ENCODE results near the gene PHF21A.

DNA sequence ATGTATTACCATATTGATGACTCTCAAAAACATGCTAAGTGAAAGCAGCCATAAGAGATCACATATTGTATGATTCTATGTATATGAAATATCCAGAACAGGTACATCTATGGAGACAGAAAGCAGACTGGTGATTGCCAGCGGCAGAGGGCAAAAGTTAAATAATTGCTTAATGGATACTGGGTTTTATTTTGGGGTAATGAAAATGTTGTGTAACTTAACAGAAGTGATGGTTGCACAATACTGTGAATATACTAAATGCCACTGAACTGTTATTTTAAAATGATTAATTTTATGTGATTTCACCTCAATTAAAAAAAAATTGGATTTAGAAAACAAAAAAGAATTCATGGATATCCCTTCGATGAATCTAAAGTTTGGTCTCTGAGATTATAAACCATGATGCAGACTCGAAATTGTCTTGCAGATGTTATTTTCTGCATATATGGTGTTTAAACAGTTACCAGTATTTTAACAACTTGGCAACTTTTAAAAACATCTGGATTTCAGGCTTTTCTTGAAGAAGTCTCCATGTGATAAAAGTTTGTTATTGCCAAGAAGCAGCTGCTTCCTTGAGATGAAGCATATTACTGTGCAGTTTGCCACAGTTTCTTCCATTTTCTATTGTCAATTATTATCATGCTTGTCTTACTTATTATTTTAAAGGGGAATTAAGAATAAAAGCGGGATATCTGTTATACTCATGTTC is 160.7 kb downstream of the PHF21A start:
- TF ChIP-seq EZH2 (IDR thresholded peaks at IDR 0.05; ENCODE audit: borderline replicate concordance, control insufficient read depth, low read depth, low read length) (no peak), CHD2 (IDR thresholded peaks at IDR 0.05; ENCODE audit: borderline replicate concordance, low read depth, low read length) (no peak), BACH1 (IDR thresholded peaks at IDR 0.05; ENCODE audit: borderline replicate concordance) (no peak), MYC (IDR thresholded peaks at IDR 0.05; ENCODE audit: insufficient read depth, insufficient read length, insufficient replicate concordance, low read length, severe bottlenecking) (no peak), POLR2AphosphoS5 (IDR thresholded peaks at IDR 0.05; ENCODE audit: low read length) (no peak), ZNF622 (IDR thresholded peaks at IDR 0.05) (no peak), MXI1 (IDR thresholded peaks at IDR 0.05; ENCODE audit: low read depth, low read length) (no peak), FOXM1 (IDR thresholded peaks at IDR 0.05; ENCODE audit: low read depth, low read length) (no peak), POLR2A (IDR thresholded peaks at IDR 0.05; ENCODE audit: low read depth, low read length) (no peak)
- TF ChIP-seq, protein P1, sequence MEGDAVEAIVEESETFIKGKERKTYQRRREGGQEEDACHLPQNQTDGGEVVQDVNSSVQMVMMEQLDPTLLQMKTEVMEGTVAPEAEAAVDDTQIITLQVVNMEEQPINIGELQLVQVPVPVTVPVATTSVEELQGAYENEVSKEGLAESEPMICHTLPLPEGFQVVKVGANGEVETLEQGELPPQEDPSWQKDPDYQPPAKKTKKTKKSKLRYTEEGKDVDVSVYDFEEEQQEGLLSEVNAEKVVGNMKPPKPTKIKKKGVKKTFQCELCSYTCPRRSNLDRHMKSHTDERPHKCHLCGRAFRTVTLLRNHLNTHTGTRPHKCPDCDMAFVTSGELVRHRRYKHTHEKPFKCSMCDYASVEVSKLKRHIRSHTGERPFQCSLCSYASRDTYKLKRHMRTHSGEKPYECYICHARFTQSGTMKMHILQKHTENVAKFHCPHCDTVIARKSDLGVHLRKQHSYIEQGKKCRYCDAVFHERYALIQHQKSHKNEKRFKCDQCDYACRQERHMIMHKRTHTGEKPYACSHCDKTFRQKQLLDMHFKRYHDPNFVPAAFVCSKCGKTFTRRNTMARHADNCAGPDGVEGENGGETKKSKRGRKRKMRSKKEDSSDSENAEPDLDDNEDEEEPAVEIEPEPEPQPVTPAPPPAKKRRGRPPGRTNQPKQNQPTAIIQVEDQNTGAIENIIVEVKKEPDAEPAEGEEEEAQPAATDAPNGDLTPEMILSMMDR (IDR thresholded peaks at IDR 0.05 in 2 of 3, conservative IDR thresholded peaks at IDR 0.05 in 1 of 3; ENCODE audit: control insufficient read depth in 2 of 3, extremely low read depth in 1 of 3, insufficient read depth in 1 of 3, low read depth in 3 of 3, low read length in 3 of 3): no peak

All from GM12878 (cell line).